ENCODE results near the gene COA6.

DNA sequence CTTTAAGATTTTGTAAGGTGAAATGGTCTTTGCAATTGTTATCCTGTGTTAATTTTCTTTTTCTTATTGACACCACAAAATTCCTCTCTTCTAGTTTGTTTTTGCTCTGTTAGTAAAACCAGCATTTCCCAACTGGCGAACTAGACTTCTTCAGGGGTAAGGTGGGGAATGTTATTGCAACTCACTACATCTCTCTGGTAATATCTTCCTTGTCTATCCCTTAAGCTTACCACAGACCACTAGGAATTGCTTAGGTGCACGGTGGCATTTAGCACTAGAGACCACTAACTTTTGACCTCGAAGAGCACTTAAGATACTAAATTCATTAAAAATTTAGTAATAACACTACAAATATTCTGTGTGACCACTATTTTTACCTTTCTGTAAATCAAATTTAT, 4.2 kb upstream of the COA6 start:
- TF ChIP-seq POLR2A (IDR thresholded peaks at IDR 0.05) (no peak), CTCF (IDR thresholded peaks at IDR 0.05 in 4 of 5, conservative IDR thresholded peaks at IDR 0.05 in 1 of 5) (no peak)
